HEK293 (cell line): Measurements from ENCODE around the gene CETP.

Experiments
- CTCF ChIA-PET: fragments of 350-600 bp; formaldehyde crosslinking; extraction: SDS; loops from one replicate; lab custom pipeline; 2021; ENCODE audit warnings: antibody characterized with exemption; lab: Yijun Ruan, JAX
- POLR2A ChIA-PET: fragments of 300-600 bp; formaldehyde crosslinking; extraction: SDS; loops from one replicate; lab custom pipeline; 2020; ENCODE audit warnings: antibody characterized with exemption, inconsistent platforms; lab: Yijun Ruan, JAX
- H3K27ac ChIP-seq: fragments of 200-500 bp; sonication (Bioruptor generic); 2 replicates; pipeline ENCODE4 v1.5.1; 2014; ENCODE audit warnings: low read depth, low read length, control low read depth, inconsistent platforms; ENCODE audit errors: extremely low read depth
- H3K36me3 ChIP-seq, 2 experiments: fragments of 200-500 bp in 1 of 2; sonication (Bioruptor generic) in 1 of 2; 1 replicate in 1 of 2; 2 replicates in 1 of 2; pipeline ENCODE4 v1.5.1; 2014 to 2017; ENCODE audit warnings: inconsistent platforms in 2 of 2, low read length in 2 of 2; ENCODE audit not compliant: control insufficient read depth in 2 of 2, insufficient read depth in 1 of 2
- H3K4me1 ChIP-seq: fragments of 200-500 bp; sonication (Bioruptor generic); 2 replicates; pipeline ENCODE4 v1.5.1; 2014; ENCODE audit warnings: mild to moderate bottlenecking, low read length, inconsistent platforms; ENCODE audit not compliant: control insufficient read depth, insufficient read depth
- H3K4me3 ChIP-seq: 2 replicates; pipeline ENCODE4 v1.5.1; 2011; ENCODE audit warnings: low read depth, mild to moderate bottlenecking, control low read depth, low read length, moderate library complexity
- H3K9me3 ChIP-seq: fragments of 200-500 bp; sonication (Bioruptor generic); 2 replicates; pipeline ENCODE4 v1.5.1; 2014; ENCODE audit warnings: low read depth, low read length, inconsistent platforms; ENCODE audit not compliant: control insufficient read depth, insufficient read depth
- GLIS2 ChIP-seq: fragments of 450-650 bp; formaldehyde crosslinking; IDR thresholded peaks from 2 replicates; pipeline ENCODE4 v1.5.1; 2016; ENCODE audit warnings: missing biosample characterization, missing genetic modification characterization
- HOXD13 ChIP-seq: sonication (generic); formaldehyde crosslinking; IDR thresholded peaks from 2 replicates; pipeline ENCODE4 v1.8.0; 2022; ENCODE audit warnings: missing genetic modification reagents, borderline replicate concordance
- KLF9 ChIP-seq: fragments of 450-650 bp; formaldehyde crosslinking; IDR thresholded peaks from 2 replicates; pipeline ENCODE4 v1.5.1; 2016; ENCODE audit warnings: missing biosample characterization, missing genetic modification characterization, low read depth
- MEIS1 ChIP-seq: sonication (generic); formaldehyde crosslinking; IDR thresholded peaks from 2 replicates; pipeline ENCODE4 v1.8.1; 2022; ENCODE audit warnings: missing genetic modification reagents, mild to moderate bottlenecking, borderline replicate concordance
- SP2 ChIP-seq: fragments of 450-650 bp; formaldehyde crosslinking; IDR thresholded peaks from 2 replicates; pipeline ENCODE4 v1.5.1; 2016; ENCODE audit warnings: missing biosample characterization, missing genetic modification characterization
- SP3 ChIP-seq: fragments of 450-650 bp; formaldehyde crosslinking; IDR thresholded peaks from 2 replicates; pipeline ENCODE4 v1.5.1; 2016; ENCODE audit warnings: missing biosample characterization, missing genetic modification characterization
- WT1 ChIP-seq: fragments of 450-650 bp; formaldehyde crosslinking; IDR thresholded peaks from 2 replicates; pipeline ENCODE4 v1.5.1; 2016; ENCODE audit warnings: missing biosample characterization, missing genetic modification characterization
- YY2 ChIP-seq: fragments of 450-650 bp; formaldehyde crosslinking; IDR thresholded peaks from 2 replicates; pipeline ENCODE4 v1.5.1; 2016; ENCODE audit warnings: missing biosample characterization, missing genetic modification characterization
- ZBTB10 ChIP-seq: fragments of 450-650 bp; formaldehyde crosslinking; IDR thresholded peaks from 2 replicates; pipeline ENCODE4 v1.5.1; 2016; ENCODE audit warnings: missing biosample characterization, missing genetic modification characterization
- ZBTB17 ChIP-seq: fragments of 450-650 bp; formaldehyde crosslinking; IDR thresholded peaks from 2 replicates; pipeline ENCODE4 v1.5.1; 2016; ENCODE audit warnings: missing biosample characterization, missing genetic modification characterization
- ZBTB20 ChIP-seq: fragments of 450-650 bp; formaldehyde crosslinking; IDR thresholded peaks from 2 replicates; pipeline ENCODE4 v1.5.1; 2016; ENCODE audit warnings: missing biosample characterization, missing genetic modification characterization
- ZFP41 ChIP-seq: fragments of 450-650 bp; formaldehyde crosslinking; IDR thresholded peaks from 2 replicates; pipeline ENCODE4 v1.5.1; 2016; ENCODE audit warnings: missing biosample characterization, missing genetic modification characterization, borderline replicate concordance
- ZFP69B ChIP-seq: fragments of 450-650 bp; formaldehyde crosslinking; IDR thresholded peaks from 2 replicates; pipeline ENCODE4 v1.5.1; 2016; ENCODE audit warnings: missing biosample characterization, missing genetic modification characterization
- ZNF133 ChIP-seq: fragments of 450-650 bp; formaldehyde crosslinking; IDR thresholded peaks from 2 replicates; pipeline ENCODE4 v1.5.1; 2016; ENCODE audit warnings: missing biosample characterization, missing genetic modification characterization
- ZNF148 ChIP-seq: fragments of 450-650 bp; formaldehyde crosslinking; IDR thresholded peaks from 2 replicates; pipeline ENCODE4 v1.5.0; 2017; ENCODE audit warnings: missing biosample characterization, missing genetic modification characterization, borderline replicate concordance
- ZNF155 ChIP-seq: fragments of 450-650 bp; formaldehyde crosslinking; IDR thresholded peaks from 2 replicates; pipeline ENCODE4 v1.5.1; 2016; ENCODE audit warnings: missing biosample characterization, missing genetic modification characterization
- ZNF174 ChIP-seq: fragments of 450-650 bp; formaldehyde crosslinking; IDR thresholded peaks from 2 replicates; pipeline ENCODE4 v1.5.0; 2017; ENCODE audit warnings: missing biosample characterization, mild to moderate bottlenecking, missing genetic modification characterization
- ZNF18 ChIP-seq: fragments of 450-650 bp; formaldehyde crosslinking; IDR thresholded peaks from 2 replicates; pipeline ENCODE4 v1.5.1; 2016; ENCODE audit warnings: missing biosample characterization, missing genetic modification characterization
- ZNF350 ChIP-seq: fragments of 450-650 bp; formaldehyde crosslinking; IDR thresholded peaks from 2 replicates; pipeline ENCODE4 v1.5.0; 2017; ENCODE audit warnings: missing biosample characterization, mild to moderate bottlenecking, missing genetic modification characterization
- ZNF426 ChIP-seq: fragments of 450-650 bp; formaldehyde crosslinking; IDR thresholded peaks from 2 replicates; pipeline ENCODE4 v1.5.1; 2017; ENCODE audit warnings: missing biosample characterization, missing genetic modification characterization, mild to moderate bottlenecking, inconsistent platforms, moderate library complexity
- ZNF473 ChIP-seq: fragments of 450-650 bp; formaldehyde crosslinking; IDR thresholded peaks from 2 replicates; pipeline ENCODE4 v1.5.1; 2017; ENCODE audit warnings: missing biosample characterization, missing genetic modification characterization
- ZNF521 ChIP-seq: fragments of 450-650 bp; formaldehyde crosslinking; IDR thresholded peaks from 2 replicates; pipeline ENCODE4 v1.5.1; 2017; ENCODE audit warnings: missing biosample characterization, mild to moderate bottlenecking, missing genetic modification characterization
- ZNF629 ChIP-seq: fragments of 450-650 bp; formaldehyde crosslinking; IDR thresholded peaks from 2 replicates; pipeline ENCODE4 v1.5.1; 2017; ENCODE audit warnings: missing biosample characterization, missing genetic modification characterization
- ZNF654 ChIP-seq: fragments of 450-650 bp; formaldehyde crosslinking; IDR thresholded peaks from 2 replicates; pipeline ENCODE4 v1.5.1; 2016; ENCODE audit warnings: low read depth, missing biosample characterization, missing genetic modification characterization
- ZNF664 ChIP-seq: fragments of 450-650 bp; formaldehyde crosslinking; IDR thresholded peaks from 2 replicates; pipeline ENCODE4 v1.5.1; 2016; ENCODE audit warnings: missing biosample characterization, missing genetic modification characterization
- ZNF707 ChIP-seq: fragments of 450-650 bp; formaldehyde crosslinking; IDR thresholded peaks from 2 replicates; pipeline ENCODE4 v1.5.1; 2016; ENCODE audit warnings: missing biosample characterization, missing genetic modification characterization
- ZNF837 ChIP-seq: fragments of 450-650 bp; formaldehyde crosslinking; IDR thresholded peaks from 2 replicates; pipeline ENCODE4 v1.5.1; 2016; ENCODE audit warnings: missing biosample characterization, missing genetic modification characterization

The CETP gene

GRCh38 chr16:56931892-56932720 lies 29.6 kb upstream of the CETP start, which contains the start of gene HERPUD1 (continued):
- TF ChIP-seq ZBTB20 (tag by site-specific recombination) (peak; percentile 97), SP2 (peak; percentile 87), ZNF664 (tag by site-specific recombination) (no peak), ZNF426 (no peak), ZNF18 (no peak), MEIS1 (no peak), ZNF174 (no peak), ZFP69B (tag by site-specific recombination) (no peak), ZNF521 (no peak), ZBTB10 (tag by site-specific recombination) (peak; percentile 98), ZNF837 (tag by site-specific recombination) (0 out of 2 replicates have a peak, but pooled peaks have one; percentile 33), WT1 (tag by site-specific recombination) (no peak), YY2 (tag by site-specific recombination) (peak; percentile 67), ZNF629 (peak; percentile 81), SP3 (tag by site-specific recombination) (peak; percentile 54), ZNF155 (tag by site-specific recombination) (no peak), ZNF473 (tag by site-specific recombination) (no peak)

DNA sequence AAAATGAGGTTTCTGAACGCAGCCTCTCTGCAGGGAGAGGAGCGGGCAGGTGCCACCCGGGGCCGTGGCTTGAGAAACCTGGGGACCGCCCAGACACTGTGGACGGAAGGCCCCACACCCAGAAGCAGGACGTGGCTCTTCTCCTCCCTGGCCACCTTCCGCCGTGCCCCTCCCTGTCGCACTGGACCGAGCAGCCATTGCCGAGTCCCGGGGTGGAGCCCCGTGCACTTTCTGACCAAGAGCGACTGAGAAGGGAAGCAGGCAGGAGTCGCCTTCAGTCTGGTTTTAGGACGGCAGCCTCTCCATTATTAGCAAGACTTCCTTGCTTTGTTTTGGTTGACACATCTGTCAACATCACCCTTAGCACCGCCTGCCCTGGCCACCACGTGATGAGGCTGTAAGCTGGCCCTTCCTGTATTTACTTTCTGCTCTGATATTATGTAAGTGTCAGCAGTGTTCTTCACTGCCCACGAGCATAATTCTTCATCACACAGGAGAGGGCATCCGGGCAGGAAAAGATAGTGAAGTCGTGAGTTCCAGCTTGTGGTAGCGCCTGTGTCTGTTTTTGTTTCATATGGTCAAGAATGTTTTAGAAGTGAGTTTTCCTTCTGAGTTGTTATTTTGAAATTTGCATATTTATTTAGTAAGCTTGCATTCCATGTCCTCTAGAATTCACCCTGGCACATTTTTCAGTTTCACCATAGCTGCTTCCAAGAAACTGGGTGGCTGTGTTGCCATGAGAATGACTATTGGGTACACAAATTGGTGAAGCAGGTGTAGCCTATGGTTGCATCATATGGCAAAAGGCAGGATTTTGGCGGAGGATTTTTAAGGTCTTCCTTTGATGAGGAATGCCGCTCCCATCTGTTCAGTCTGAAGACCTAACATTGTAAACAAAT lies 28.8 kb upstream of the CETP start:
- CTCF ChIA-PET, result interaction anchor here (1.1 to 1.6 kb wide), 2 partner anchors 18 to 64 kb away, joined by 3 to 5 read pairs; no protein-coding TSS in a partner anchor
- POLR2A ChIA-PET, result interaction anchor here (0.5 to 3.3 kb wide), 8 partner anchors 9 to 119 kb away, joined by 3 to 16 read pairs (median 5); no protein-coding TSS in a partner anchor
- TF ChIP-seq HOXD13 (CRISPR knock-in tag), result no peak
- TF ChIP-seq ZNF350 (tag by site-specific recombination), result no peak
- TF ChIP-seq ZNF654 (tag by site-specific recombination), result no peak
- TF ChIP-seq ZFP41 (tag by site-specific recombination), result no peak
- no peak for TF ChIP-seq ZNF707
- TF ChIP-seq ZNF148 (tag by site-specific recombination), result no peak
- TF ChIP-seq ZNF133, result no peak
- 0 out of 2 replicates have a peak, but pooled peaks have one; percentile 3 for TF ChIP-seq ZBTB17 (tag by site-specific recombination)
- TF ChIP-seq GLIS2 (tag by site-specific recombination), result no peak
- TF ChIP-seq MEIS1, result no peak
- TF ChIP-seq ZNF18, result no peak
- TF ChIP-seq KLF9, result no peak

More for the DNA sequence above, 28.8 kb upstream of the CETP start:
- peaks cover 3% of the 10 kb centered on the region; the same call in 1 of the 2 replicates for H3K4me1 ChIP-seq
- no peaks in the 10 kb centered on the region for H3K9me3 ChIP-seq
- peak overlapping the region; percentile 74 for H3K27ac ChIP-seq
- peak overlapping the region; percentile 67 for H3K4me3 ChIP-seq
- peaks cover 15 to 30% of the 10 kb centered on the region in 2 experiments for H3K36me3 ChIP-seq
